ENCODE results near the gene FBXO21.

FBXO21 gene

DNA sequence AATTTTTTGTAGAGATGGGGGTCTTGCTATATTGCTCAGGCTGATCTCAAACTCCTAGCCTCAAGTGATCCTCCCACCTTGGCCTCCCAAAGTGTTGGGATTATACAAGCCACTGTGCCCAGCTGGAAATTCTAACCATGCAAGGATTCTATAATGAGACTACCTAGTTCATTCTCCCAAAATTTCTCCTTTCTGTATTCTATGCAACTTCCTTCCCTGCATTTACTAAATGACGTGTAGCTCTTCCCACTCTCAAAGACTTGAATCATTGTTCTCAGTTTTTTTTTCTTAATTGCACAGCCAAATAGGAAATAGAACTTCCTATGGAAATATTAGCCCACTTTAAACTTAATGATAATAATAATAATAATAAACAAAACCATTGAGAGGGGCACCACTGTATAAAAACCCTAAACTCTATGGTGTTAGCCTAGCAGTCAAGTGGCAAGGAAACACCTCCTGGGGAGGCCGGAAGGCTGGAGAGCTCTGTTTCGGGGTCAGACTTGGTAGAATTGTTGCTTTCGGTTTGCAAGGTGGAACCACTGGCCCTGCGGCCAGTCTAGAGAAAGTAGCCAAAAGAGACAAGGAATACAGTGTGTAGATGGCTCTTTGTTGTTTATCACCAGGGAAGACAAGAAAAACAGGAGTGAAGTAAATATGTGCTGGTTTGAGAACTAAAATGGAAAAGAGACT is 51.1 kb downstream of the FBXO21 start:
- no peak for DNase-seq (ENCODE audit: low read depth)

GRCh38 chr12:117134721-117135120 is 55.5 kb downstream of the FBXO21 start:
- DNase-seq (ENCODE audit: low read depth): no peak

GRCh38 chr12:117134059-117134458 is 56.2 kb downstream of the FBXO21 start:
- DNase-seq (ENCODE audit: low read depth): peak; percentile 15

DNA sequence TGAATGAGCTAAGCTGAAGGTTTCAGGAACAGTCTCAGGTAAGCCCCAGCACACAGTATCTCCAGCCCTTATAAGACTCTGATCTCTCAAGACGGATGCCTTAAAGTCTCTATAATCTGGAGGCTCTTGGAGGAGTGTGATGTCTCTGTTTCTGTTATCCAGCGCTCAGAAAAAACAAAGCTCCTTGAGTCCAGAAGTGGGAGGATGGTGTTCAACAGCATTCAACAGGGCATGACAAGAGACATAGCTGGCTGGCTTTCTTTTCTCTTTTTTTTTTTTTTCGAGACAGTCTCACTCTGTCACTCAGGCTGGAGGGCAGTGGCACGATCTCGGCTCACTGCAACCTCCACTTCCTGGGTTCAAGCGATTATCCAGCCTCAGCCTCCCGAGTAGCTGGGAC is 59.5 kb downstream of the FBXO21 start:
- DNase-seq (ENCODE audit: low read depth): no peak

- no peak for DNase-seq (ENCODE audit: low read depth)
Measured at GRCh38 chr12:117129391-117129790, 60.9 kb downstream of the FBXO21 start.

DNA sequence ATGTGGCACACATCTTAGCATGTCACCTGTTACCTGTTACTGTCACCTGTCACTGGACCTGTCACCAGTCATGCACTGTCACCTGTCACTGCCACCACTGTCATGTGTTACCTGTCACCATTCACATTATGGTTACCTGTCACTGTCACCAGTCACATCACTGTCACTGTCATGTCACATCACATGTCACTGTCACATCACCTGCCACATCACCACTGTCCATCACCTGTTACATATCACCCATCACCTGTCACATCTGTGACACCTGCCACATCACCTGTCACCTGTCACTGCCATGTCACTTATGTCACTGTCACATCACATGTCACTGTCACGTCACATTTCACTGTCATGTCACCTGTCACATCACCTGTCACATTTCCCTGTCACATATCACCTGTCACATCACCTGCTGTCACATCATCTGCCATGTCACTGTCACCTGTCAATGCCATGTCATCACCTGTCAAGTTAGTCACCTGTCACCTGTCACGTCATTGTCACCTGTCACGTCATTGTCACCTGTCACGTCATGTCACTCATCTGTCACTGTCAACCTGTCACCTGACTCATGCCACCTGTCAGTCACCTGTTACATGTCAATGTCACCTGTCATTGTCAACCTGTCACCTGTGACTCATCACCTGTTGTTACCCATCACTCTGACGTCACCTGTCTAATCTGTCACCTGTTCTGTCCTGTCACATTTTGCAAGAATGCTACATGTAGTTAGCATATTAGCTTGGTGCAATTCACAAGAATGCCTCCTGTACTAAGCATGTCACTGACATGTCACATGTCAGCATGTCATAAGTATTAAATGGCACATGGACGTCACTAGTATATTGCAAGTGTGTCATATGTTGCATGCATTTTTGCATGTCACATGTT is 62.1 kb downstream of the FBXO21 start:
- no peak for DNase-seq (ENCODE audit: low read depth)

- no peak for DNase-seq (ENCODE audit: low read depth)
Measured at GRCh38 chr12:117126335-117126734, 63.9 kb downstream of the FBXO21 start.

GRCh38 chr12:117125767-117126166 is 64.5 kb downstream of the FBXO21 start:
- DNase-seq (ENCODE audit: low read depth): no peak

GRCh38 chr12:117125272-117125613 is 65.0 kb downstream of the FBXO21 start:
- no peak for DNase-seq (ENCODE audit: low read depth)

DNA sequence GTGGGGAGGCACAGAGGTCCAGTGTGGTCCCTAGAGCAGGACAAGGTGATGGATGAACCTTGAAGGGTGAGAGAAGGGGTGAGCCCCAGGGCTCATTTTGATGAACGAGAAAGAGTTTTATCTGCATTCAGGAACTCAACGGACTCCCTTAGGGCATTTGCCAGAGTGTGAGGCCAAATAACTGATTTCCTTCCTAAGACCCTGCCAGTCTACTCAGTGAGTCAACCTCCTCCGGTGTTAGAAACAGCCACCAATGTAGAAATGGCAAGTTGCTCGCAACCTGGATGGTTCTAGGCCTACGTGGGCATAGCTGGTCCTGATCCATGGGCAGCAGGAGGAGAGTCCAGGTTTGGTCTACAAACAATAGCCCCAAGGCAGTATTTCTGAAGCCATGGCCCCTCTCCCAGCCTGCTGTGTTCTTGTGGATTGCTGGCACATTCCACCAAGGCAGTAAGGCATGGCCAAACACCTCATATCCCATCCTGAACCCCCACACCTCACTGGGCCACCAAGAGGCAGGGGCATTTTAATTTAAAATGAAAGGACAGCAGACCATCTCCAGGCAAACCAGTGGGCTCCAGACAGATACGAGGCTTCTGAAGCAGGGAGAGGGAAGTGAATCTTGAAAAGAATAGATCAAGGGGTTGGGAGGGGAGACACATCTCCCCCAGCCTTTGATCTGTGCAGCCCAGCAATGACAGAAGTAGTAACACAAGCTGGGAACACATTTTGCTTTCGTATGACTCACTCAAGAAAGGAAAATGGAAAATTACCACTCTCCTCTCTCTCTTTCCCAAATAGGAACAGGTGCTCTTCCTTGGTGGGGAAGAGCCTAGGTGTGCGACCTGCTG is 65.6 kb downstream of the FBXO21 start:
- no peak for DNase-seq (ENCODE audit: low read depth)

- no peak for DNase-seq (ENCODE audit: low read depth)
Measured at GRCh38 chr12:117121441-117121840, 68.8 kb downstream of the FBXO21 start.

GRCh38 chr12:117120787-117121186 is 69.5 kb downstream of the FBXO21 start:
- DNase-seq (ENCODE audit: low read depth): no peak

DNA sequence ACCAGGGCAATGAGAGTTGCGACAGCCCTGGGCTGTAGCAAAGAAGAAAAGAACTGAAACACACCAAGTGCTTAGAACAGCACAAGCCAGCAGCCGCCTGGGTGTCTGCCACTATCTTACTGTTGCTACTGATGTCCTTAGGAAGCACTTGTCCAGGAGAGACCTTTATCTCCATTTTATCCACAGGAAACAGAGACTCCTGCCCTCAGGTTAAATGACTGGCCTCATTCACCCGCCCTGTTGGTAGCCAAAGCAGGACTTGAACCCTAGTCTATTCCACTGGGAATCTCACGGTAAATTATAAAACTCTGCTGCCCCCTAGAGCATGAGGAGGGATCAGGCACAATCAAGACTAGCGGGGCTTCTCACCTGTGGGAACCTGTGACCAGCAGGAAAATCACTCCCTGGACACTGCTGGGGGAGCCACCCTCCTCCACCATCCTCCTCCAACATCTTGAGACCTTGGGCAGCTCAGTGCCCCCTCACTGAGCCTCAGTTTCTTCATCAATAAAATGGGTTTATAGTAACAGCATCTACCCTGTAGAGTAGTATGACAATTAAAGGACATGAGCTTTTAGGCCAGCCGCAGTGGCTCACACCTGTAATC is 70.6 kb downstream of the FBXO21 start:
- no peak for DNase-seq (ENCODE audit: low read depth)

- DNase-seq (ENCODE audit: low read depth): no peak
Measured at GRCh38 chr12:117118838-117119591, 71.3 kb downstream of the FBXO21 start.

DNA sequence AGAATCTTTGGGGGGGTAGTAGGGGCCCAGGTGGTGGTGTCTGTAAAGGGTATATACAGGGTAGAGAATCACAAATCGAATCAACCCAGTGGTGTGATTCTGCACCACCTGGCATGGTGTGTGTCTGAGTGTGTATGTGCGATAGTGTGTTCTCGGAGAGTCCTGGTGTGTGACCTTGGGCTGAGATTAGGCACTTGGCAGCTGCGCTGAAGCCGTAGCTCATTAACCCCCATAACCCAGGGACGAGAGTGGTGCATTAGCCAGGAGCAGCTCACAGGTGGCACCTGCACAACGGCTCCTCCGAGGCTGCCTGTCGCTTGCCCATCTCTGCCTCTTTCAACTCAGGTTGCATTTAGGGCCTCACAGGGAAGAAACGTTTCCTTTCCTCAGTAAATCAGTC is 75.5 kb downstream of the FBXO21 start:
- DNase-seq (ENCODE audit: low read depth): no peak

GRCh38 chr12:117113231-117113630 is 77.0 kb downstream of the FBXO21 start:
- DNase-seq (ENCODE audit: low read depth): no peak

- no peak for DNase-seq (ENCODE audit: low read depth)
Measured at GRCh38 chr12:117111821-117112595, 78.3 kb downstream of the FBXO21 start.

GRCh38 chr12:117111386-117111785 is 78.9 kb downstream of the FBXO21 start:
- DNase-seq (ENCODE audit: low read depth): no peak

- no peak for DNase-seq (ENCODE audit: low read depth)
Measured at GRCh38 chr12:117109943-117110635, 80.2 kb downstream of the FBXO21 start.

GRCh38 chr12:117105902-117106301 is 84.4 kb downstream of the FBXO21 start:
- no peak for DNase-seq (ENCODE audit: low read depth)
